GM10248 (cell line): ENCODE results near the gene TXNRD1.
"Not testable (repeated sequence)": the region's sequence is repeated elsewhere in the genome, so short reads cannot be mapped to it uniquely, and the experiment has no call there.

Experiments used
- CTCF ChIA-PET: fragments of 300-600 bp; sonication (Branson Sonifier 250); formaldehyde crosslinking; extraction: SDS; loops from one replicate; lab custom pipeline; 2021; ENCODE audit warnings: antibody characterized with exemption; lab: Yijun Ruan, JAX
- POLR2A ChIA-PET: fragments of 350-650 bp; sonication (Branson Sonifier 250); formaldehyde crosslinking; extraction: SDS; loops from one replicate; lab custom pipeline; 2020; ENCODE audit warnings: antibody characterized with exemption; lab: Yijun Ruan, JAX
- DNase-seq: peaks from one replicate; pipeline ENCODE4 v3.0.0; 2012; ENCODE audit errors: extremely low spot score
- CTCF ChIP-seq: IDR thresholded peaks from 2 replicates; pipeline ENCODE4 v1.5.1; 2012; ENCODE audit warnings: mild to moderate bottlenecking, low read depth; ENCODE audit errors: extremely low read depth, missing control alignments, control extremely low read depth

The TXNRD1 gene

DNA sequence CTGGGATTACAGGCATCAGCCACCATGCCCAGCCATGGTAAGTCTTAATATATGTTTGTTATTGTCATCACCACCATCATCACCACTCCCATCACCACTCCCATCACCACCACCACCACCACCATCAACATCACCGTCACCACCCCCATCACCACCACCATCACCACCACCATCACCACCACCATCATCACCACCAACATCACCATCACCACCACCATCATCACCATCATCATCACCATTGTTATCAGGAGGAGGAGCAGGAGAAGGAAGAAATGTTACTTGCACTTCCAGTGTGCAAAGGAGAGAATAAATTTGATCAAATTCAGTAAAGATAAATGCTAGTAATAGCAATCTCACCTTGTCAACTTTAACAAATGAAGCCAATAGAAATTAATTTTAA, 169.9 kb downstream of the TXNRD1 start:
- DNase-seq, result no peak
- POLR2A ChIA-PET, result no interaction called here
- CTCF ChIA-PET, result no interaction called here
- no peak for TF ChIP-seq CTCF

DNA sequence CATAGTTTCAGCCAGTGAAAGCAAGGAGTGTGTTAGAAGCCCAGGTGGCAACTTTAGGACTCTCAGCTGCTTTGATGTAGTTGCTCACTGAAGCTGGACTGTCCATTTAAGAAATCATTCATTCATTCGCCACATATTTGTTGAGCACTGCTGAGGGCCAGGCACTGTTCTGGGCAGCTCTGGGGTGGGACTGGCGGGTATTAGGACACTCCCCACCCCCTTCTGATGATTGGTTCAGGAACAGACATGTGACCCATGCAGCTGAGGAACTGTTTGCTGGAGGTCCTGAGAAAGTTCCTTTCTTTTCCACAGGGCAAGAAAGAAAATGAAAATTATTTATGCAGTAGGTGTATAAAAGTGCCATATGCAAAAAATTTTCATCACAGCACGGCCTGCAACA, 170.9 kb downstream of the TXNRD1 start:
- POLR2A ChIA-PET, result no interaction called here
- no peak for DNase-seq
- CTCF ChIA-PET, result no interaction called here
- no peak for TF ChIP-seq CTCF

DNA sequence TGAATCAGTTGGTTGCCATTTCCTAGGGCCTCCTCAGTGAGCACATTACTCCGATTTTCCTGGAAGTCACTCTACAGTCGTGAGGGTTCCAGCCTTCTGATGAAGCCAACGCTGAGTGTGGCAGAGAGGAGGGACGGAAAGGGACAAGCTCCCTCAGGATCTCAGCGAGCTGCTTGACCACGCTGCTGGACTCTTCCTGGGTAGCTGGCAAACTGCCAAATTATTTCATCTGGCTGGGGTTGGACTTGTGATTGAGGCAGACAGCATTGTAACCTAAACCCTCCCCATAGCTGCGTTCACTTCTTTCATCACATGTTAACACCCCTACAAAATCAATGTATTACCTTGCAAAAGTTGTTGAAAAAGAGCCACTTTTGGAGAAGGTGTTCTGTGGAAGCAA, 171.6 kb downstream of the TXNRD1 start:
- no peak for TF ChIP-seq CTCF
- DNase-seq, result no peak
- ChIA-PET POLR2A (no interaction called here), CTCF (no interaction called here)

GRCh38 chr12:104394086-104394485, 178.5 kb downstream of the TXNRD1 start:
- DNase-seq, POLR2A ChIA-PET: not testable (repeated sequence)
- CTCF ChIA-PET, result interaction anchor here (2.3 kb wide), 1 partner anchor 12 kb away, joined by 5 read pairs; no protein-coding TSS in a partner anchor
